Thyroid gland (tissue), 4 donors: ENCODE measurements around the gene APOBR.

ENCODE experiments used
- POLR2A ChIP-seq, 2 donors: fragments of 450-650 bp; IDR thresholded peaks; one replicate each; pipeline ENCODE4 v1.6.1; 2017; ENCODE audit warnings: antibody characterized with exemption in 2 of 2, mild to moderate bottlenecking in 2 of 2, moderate library complexity in 1 of 2
- TF ChIP-seq, protein P1 (sequence below), 6 experiments: fragments of 200-600 bp in 3 of 6; fragments of 450-650 bp in 3 of 6; sonication (generic) in 3 of 6; IDR thresholded peaks; one replicate each; pipeline ENCODE4 v1.5.1; 2016 to 2019; ENCODE audit warnings: antibody characterized with exemption in 6 of 6, mild to moderate bottlenecking in 2 of 6, inconsistent platforms in 1 of 6, moderate library complexity in 1 of 6

DNA sequence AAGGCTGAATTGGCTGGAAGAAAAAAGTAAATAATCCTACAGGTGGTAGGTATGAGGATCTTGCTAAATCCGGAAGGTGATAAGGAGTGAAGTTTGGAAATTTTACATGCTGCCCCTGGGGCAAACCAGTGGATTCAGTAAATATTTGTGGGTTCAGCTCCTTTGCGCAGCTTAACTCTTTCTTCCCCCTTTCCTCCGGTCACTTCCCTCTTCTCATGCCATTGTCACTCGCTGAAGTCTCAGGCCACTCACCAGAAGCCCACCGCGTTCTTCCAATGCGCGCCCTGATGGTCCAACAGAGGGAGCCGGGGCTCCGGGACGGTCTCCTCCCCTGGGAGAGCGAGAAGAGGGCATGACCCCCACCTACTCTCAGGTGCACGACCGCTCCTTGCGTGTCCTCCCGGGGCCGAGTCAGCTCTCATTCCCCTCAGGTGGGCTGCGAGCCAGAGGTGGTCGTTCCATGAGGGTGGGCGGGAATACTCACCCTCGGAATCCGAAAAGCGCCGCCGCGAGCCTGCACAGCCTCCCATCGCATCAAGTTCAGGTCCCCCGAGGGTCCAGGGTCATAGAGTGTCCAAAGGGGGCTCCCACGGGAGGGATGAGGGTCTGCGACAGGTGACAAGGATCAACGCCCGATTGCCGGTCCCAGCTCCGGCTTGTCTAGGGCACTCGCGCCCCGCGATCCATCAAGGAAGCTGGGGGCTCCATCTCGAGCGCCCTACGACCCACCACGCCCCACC, 3.0 kb upstream of the APOBR start:
- no peak for TF ChIP-seq POLR2A (IDR thresholded peaks at IDR 0.05)
- TF ChIP-seq, protein P1, sequence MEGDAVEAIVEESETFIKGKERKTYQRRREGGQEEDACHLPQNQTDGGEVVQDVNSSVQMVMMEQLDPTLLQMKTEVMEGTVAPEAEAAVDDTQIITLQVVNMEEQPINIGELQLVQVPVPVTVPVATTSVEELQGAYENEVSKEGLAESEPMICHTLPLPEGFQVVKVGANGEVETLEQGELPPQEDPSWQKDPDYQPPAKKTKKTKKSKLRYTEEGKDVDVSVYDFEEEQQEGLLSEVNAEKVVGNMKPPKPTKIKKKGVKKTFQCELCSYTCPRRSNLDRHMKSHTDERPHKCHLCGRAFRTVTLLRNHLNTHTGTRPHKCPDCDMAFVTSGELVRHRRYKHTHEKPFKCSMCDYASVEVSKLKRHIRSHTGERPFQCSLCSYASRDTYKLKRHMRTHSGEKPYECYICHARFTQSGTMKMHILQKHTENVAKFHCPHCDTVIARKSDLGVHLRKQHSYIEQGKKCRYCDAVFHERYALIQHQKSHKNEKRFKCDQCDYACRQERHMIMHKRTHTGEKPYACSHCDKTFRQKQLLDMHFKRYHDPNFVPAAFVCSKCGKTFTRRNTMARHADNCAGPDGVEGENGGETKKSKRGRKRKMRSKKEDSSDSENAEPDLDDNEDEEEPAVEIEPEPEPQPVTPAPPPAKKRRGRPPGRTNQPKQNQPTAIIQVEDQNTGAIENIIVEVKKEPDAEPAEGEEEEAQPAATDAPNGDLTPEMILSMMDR (IDR thresholded peaks at IDR 0.05): peak in 4 of 6 experiments; percentile 26 to 60 (median 42)
